ENCODE data around the gene NAGPA. TPM values are rescaled to one million over a fixed set of nuclear protein-coding genes. Genes with fewer than 3 reads are reported as not detected.

NAGPA gene
- polyA plus RNA-seq, 1 donor from 2014 or later, result 36.6 TPM

- no peaks in the 10 kb centered on the region for H3K36me3 ChIP-seq (ENCODE audit: insufficient read depth, low read length)
- no peaks in the 10 kb centered on the region for H3K9me2 ChIP-seq (ENCODE audit: insufficient read depth, low read length)
- H3K27me3 ChIP-seq (ENCODE audit: insufficient read depth, low read depth, low read length), result no peaks in the 10 kb centered on the region
- H3F3A ChIP-seq (ENCODE audit: insufficient read depth, low read length, poor library complexity, severe bottlenecking), result no peaks in the 10 kb centered on the region
- no peak overlapping the region for H3K27ac ChIP-seq (ENCODE audit: low read length)
- H3K4me3 ChIP-seq (ENCODE audit: low read length), result no peak overlapping the region
- no peak overlapping the region for H2AFZ ChIP-seq (ENCODE audit: low read depth, low read length)
- TF ChIP-seq REST (IDR thresholded peaks at IDR 0.05; ENCODE audit: borderline replicate concordance), result no peak
- no peak for TF ChIP-seq TAF1 (IDR thresholded peaks at IDR 0.05; ENCODE audit: low read depth)
- no peak for TF ChIP-seq POLR2AphosphoS5 (IDR thresholded peaks at IDR 0.05)
- no peak for TF ChIP-seq EZH2 (IDR thresholded peaks at IDR 0.05; ENCODE audit: borderline replicate concordance, insufficient read depth, low read length, poor library complexity, severe bottlenecking)
- TF ChIP-seq RAD21 (conservative IDR thresholded peaks at IDR 0.05), result no peak
- TF ChIP-seq EP300 (conservative IDR thresholded peaks at IDR 0.05; ENCODE audit: poor library complexity, severe bottlenecking), result no peak
- no peak for TF ChIP-seq CTCF (IDR thresholded peaks at IDR 0.05; ENCODE audit: poor library complexity, severe bottlenecking)
- no peak for TF ChIP-seq SMC3 (conservative IDR thresholded peaks at IDR 0.05; ENCODE audit: poor library complexity)
- no peak for TF ChIP-seq MXI1 (conservative IDR thresholded peaks at IDR 0.05; ENCODE audit: poor library complexity, severe bottlenecking)
- no peak overlapping the region for H3K9ac ChIP-seq (ENCODE audit: low read length)
- H3K79me2 ChIP-seq (replicated peaks; ENCODE audit: insufficient read depth, low read length), result no peaks in the 10 kb centered on the region
- no peaks in the 10 kb centered on the region for H3K9me3 ChIP-seq (ENCODE audit: low read length)
- no peaks in the 10 kb centered on the region for H4K20me1 ChIP-seq (ENCODE audit: insufficient read depth)
- no peak overlapping the region for H3K4me2 ChIP-seq (ENCODE audit: low read length)
Observed at GRCh38 chr16:5058476-5058875, 24.7 kb upstream of the NAGPA start.

- no peaks in the 10 kb centered on the region for H3K79me2 ChIP-seq (replicated peaks; ENCODE audit: insufficient read depth, low read length)
- TF ChIP-seq EP300 (conservative IDR thresholded peaks at IDR 0.05; ENCODE audit: poor library complexity, severe bottlenecking) (no peak), TAF1 (IDR thresholded peaks at IDR 0.05; ENCODE audit: low read depth) (no peak), MXI1 (conservative IDR thresholded peaks at IDR 0.05; ENCODE audit: poor library complexity, severe bottlenecking) (no peak), REST (IDR thresholded peaks at IDR 0.05; ENCODE audit: borderline replicate concordance) (no peak), POLR2AphosphoS5 (IDR thresholded peaks at IDR 0.05) (no peak), CTCF (IDR thresholded peaks at IDR 0.05; ENCODE audit: poor library complexity, severe bottlenecking) (no peak), EZH2 (IDR thresholded peaks at IDR 0.05; ENCODE audit: borderline replicate concordance, insufficient read depth, low read length, poor library complexity, severe bottlenecking) (no peak), SMC3 (conservative IDR thresholded peaks at IDR 0.05; ENCODE audit: poor library complexity) (no peak), RAD21 (conservative IDR thresholded peaks at IDR 0.05) (no peak)
- no peaks in the 10 kb centered on the region for H3K36me3 ChIP-seq (ENCODE audit: insufficient read depth, low read length)
- no peaks in the 10 kb centered on the region for H3K9me3 ChIP-seq (ENCODE audit: low read length)
- H3K4me2 ChIP-seq (ENCODE audit: low read length), result no peak overlapping the region
- H2AFZ ChIP-seq (ENCODE audit: low read depth, low read length), result no peak overlapping the region
- H3F3A ChIP-seq (ENCODE audit: insufficient read depth, low read length, poor library complexity, severe bottlenecking), result no peaks in the 10 kb centered on the region
- no peaks in the 10 kb centered on the region for H4K20me1 ChIP-seq (ENCODE audit: insufficient read depth)
- no peak overlapping the region for H3K27ac ChIP-seq (ENCODE audit: low read length)
- no peaks in the 10 kb centered on the region for H3K9me2 ChIP-seq (ENCODE audit: insufficient read depth, low read length)
- no peak overlapping the region for H3K9ac ChIP-seq (ENCODE audit: low read length)
- no peak overlapping the region for H3K4me3 ChIP-seq (ENCODE audit: low read length)
- H3K27me3 ChIP-seq (ENCODE audit: insufficient read depth, low read depth, low read length), result no peaks in the 10 kb centered on the region
Observed at GRCh38 chr16:5056352-5056751, 22.6 kb upstream of the NAGPA start.
